Measurements from ENCODE around the gene SYT6.

Gene SYT6, protein sequence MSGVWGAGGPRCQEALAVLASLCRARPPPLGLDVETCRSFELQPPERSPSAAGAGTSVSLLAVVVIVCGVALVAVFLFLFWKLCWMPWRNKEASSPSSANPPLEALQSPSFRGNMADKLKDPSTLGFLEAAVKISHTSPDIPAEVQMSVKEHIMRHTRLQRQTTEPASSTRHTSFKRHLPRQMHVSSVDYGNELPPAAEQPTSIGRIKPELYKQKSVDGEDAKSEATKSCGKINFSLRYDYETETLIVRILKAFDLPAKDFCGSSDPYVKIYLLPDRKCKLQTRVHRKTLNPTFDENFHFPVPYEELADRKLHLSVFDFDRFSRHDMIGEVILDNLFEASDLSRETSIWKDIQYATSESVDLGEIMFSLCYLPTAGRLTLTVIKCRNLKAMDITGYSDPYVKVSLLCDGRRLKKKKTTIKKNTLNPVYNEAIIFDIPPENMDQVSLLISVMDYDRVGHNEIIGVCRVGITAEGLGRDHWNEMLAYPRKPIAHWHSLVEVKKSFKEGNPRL

GRCh38 chr1:114153261-114154145, at the start of gene SYT6:
Gene SYT6, minus strand, starts transcription at chr1:114153869. Its CDS starts 97 bp downstream, at chr1:114153772.
- no peak within 1 kb of the TSS for H3K27ac ChIP-seq
- DNase-seq (ENCODE audit: low read depth, low spot score): no peak

GRCh38 chr1:114201486-114201885, 47.8 kb upstream of the SYT6 start:
- no peak for DNase-seq (ENCODE audit: low read depth, low spot score)
- no peak overlapping the region for H3K27ac ChIP-seq

DNA sequence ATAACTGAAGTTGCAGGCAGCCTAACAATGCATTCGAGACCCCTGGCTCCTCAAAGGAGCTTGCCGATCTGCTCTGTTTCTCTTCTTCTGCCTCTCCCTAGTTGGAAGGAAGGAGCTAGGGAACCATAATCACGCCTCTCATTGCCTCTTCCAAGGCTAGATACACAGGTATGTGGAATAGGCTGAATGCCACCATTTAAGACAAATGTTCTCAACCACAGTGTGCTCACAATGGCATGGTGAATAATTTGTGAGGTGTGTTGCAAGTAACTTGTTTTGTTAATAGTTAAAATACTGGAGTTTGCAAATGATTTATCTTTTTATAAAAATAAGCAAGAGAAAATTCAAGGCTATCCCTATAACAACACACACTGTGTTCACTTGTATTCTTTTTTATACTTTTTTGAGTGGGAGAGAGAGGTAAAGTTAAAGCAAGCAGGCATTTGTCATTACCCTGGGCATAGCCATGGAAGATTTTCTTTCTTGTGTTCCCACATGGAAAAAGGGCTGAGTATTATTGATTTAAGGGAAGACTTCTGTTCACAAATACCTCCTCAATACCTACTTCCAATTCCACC, 45.4 kb upstream of the SYT6 start:
- no peak for DNase-seq (ENCODE audit: low read depth, low spot score)
- H3K27ac ChIP-seq: no peak overlapping the region

GRCh38 chr1:114196992-114197907, 43.6 kb upstream of the SYT6 start:
- DNase-seq (ENCODE audit: low read depth, low spot score): no peak
- no peak overlapping the region for H3K27ac ChIP-seq

- DNase-seq (ENCODE audit: low read depth, low spot score): no peak
- no peak overlapping the region for H3K27ac ChIP-seq
Observed at GRCh38 chr1:114195819-114196218, 42.1 kb upstream of the SYT6 start.

DNA sequence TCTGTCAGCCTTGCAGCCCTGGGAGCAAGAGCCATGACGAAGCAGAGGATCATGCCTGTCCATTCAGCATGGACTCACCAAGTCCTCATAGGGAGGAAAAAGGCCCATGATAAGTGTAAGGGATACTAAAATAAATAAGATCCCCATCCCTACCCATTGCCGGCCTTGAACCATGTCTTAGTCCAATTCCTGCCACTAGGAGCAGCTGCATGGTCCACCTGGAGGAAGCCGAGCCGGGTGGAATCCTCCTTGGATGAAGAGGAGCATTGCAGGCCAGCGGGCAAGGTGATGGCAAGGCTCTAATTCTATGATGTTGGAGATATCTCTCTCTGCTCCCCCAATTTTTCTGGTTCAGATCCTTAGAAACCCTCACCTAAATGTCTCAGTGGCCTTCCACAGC, 38.7 kb upstream of the SYT6 start:
- H3K27ac ChIP-seq: no peak overlapping the region
- no peak for DNase-seq (ENCODE audit: low read depth, low spot score)

DNA sequence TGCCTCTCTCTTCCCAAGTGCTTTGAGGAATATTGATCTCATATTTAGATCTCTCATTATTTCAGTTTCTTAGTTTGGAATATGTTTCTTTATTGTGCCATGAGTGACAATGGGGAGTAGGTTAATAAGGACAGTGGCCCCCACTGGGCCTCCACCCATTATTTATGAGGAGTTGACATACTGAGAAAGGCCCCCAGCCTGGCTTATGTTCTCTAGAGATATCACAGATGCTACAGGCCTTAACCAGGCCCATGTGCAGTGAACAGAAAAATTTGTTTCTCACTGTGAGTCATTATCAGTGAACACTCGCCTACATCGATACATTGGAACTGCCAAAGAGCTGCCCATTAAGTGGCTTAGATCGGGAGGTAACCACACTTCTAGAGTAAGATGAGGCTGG, 35.7 kb upstream of the SYT6 start:
- DNase-seq (ENCODE audit: low read depth, low spot score): no peak
- H3K27ac ChIP-seq: no peak overlapping the region

DNA sequence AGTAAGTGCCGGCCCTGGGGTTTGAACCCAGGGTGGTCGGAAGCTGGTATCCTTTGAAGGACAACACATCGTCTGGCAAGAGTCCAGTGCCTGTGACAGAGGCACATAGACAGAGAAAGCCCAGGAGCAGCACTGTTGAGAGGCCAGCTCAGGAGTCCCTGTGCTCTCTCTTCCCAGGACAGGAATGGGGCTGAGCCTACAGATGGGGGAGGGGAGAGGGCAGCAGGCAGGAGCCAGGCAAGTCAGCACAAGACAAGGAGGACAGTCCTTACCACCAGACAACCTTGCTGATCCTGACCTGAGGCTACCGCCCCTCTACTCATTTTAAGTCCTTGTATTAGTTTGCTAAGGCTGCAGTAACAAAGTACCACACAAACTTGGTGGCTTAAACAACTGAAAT, 27.7 kb upstream of the SYT6 start:
- no peak for DNase-seq (ENCODE audit: low read depth, low spot score)
- no peak overlapping the region for H3K27ac ChIP-seq

DNA sequence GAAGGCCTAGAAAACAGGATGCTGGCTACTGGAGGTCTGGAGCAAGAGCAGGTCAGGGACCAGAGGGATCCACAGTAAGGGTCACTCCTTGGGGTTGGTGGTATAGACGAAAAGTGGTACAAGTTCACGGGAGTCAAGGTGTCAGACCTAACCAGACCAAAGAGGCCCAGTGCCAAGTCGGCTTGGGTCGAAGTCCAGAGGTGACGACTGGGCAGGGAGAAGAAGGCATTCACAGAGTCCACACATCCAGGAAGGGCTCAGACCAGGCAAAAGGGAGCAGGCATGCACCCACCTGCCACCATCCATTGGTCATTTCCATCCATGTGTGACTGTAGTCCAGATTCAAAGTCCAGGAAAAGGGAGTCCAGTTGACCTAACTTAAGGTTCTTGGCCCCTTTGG, 27.1 kb upstream of the SYT6 start:
- no peak for DNase-seq (ENCODE audit: low read depth, low spot score)
- no peak overlapping the region for H3K27ac ChIP-seq

- H3K27ac ChIP-seq: no peak overlapping the region
- DNase-seq (ENCODE audit: low read depth, low spot score): no peak
Observed at GRCh38 chr1:114178936-114179335, 25.3 kb upstream of the SYT6 start.

DNA sequence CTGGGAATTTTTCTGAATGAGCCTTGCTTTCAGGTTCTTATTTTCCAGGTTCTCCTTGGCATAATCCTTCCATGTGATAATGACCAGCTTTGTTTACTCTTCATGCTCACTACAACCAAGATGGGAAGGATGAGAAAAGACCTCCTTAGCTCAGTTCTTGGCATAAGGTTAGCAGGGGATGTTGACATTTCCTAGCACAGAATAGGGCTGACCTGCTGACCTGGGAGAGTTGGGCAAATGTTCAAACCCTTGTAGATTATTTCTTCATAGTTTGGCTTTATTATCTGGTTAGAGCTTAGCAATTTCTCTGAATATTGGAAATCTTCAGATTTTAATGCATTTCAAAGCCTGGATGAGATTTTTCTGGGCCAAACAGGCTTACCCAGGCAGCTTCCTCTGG, 23.6 kb upstream of the SYT6 start:
- DNase-seq (ENCODE audit: low read depth, low spot score): no peak
- no peak overlapping the region for H3K27ac ChIP-seq

- no peak for DNase-seq (ENCODE audit: low read depth, low spot score)
- no peak overlapping the region for H3K27ac ChIP-seq
Observed at GRCh38 chr1:114176366-114176765, 22.7 kb upstream of the SYT6 start.

DNA sequence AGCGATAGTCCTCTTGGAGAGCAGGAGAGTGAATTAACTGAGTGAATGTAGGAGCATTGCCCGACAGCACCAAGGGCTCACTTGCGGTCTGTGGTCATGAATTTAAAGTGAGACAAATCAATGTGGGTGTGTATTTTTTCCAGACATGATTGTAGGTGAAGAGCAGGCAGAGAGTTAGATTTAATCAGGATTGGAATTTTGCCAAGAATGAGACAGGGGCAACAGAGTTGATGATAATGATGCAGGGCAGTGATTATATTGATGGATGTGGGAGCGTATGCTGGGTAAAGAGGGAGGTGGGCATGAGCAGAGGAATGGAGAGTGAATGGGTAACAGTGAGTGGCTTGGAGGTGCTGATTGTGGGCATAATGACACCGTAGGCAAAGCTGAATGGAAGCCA, 20.0 kb upstream of the SYT6 start:
- no peak overlapping the region for H3K27ac ChIP-seq
- DNase-seq (ENCODE audit: low read depth, low spot score): no peak

- no peak overlapping the region for H3K27ac ChIP-seq
- DNase-seq (ENCODE audit: low read depth, low spot score): no peak
Observed at GRCh38 chr1:114169509-114169908, 15.8 kb upstream of the SYT6 start.

DNA sequence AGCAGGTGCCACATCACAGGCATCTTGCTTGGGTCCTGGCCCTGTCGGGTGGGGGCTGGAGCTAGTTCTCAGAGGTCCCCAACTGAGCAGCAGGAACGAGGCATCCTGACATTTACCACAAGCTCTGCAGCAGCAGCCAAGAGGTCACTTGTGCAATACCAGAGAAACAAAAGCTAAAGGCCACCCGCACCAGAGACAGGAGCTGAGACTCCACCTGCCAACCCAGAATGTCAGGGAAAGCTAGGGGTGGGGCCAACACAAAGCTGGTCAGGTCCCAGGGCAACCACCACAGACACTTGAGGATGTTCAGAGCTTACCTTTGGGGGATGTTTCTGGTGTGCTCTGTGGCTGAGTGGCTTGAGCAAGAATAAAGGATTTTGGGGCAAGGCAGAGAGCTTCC, 13.6 kb upstream of the SYT6 start:
- DNase-seq (ENCODE audit: low read depth, low spot score): no peak
- no peak overlapping the region for H3K27ac ChIP-seq

GRCh38 chr1:114164840-114165543, 11.3 kb upstream of the SYT6 start:
- H3K27ac ChIP-seq: no peak overlapping the region
- no peak for DNase-seq (ENCODE audit: low read depth, low spot score)

GRCh38 chr1:114159941-114160340, 6.3 kb upstream of the SYT6 start:
- DNase-seq (ENCODE audit: low read depth, low spot score): no peak
- no peak overlapping the region for H3K27ac ChIP-seq

DNA sequence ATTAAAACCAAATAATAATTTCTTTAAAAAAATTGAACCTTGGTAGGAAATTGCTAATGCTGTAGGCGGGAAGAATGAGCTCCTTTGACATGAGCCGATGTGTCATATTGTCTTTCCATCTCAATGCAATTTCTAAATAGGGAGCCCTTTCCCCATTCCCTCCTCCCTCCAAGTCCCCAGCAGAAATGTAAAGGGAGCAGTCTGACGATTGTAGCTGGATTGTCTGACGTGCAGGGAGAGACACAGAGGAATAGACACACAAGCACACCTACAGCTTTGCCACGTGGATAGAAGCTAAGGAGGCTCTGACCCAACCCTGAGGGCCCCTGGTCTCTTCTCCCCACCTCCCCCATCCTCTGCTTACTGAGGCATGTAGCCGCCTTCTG, 3.6 kb upstream of the SYT6 start:
- no peak overlapping the region for H3K27ac ChIP-seq
- no peak for DNase-seq (ENCODE audit: low read depth, low spot score)

- DNase-seq (ENCODE audit: low read depth, low spot score): no peak
- H3K27ac ChIP-seq: no peak overlapping the region
Observed at GRCh38 chr1:114156538-114157274, 3.0 kb upstream of the SYT6 start.
